Stimulated activated naive B cell treated with anti-CD40 and anti-IgM and Interleukin-4, amounts not matched to agents 10 μg/mL and 1 μg/mL and 100 μg/mL, for 72 hours (primary cell): ENCODE data around the gene IFI27.

Experiments used
- ATAC-seq, 2 donors: fragments of 150-1000 bp; cut with Tn5 transposase; replicated peaks; 2 replicates each; pipeline ENCODE4 v1.10.0; 2021; ENCODE audit warnings: moderate library complexity in 1 of 2
- DNase-seq: peaks from one replicate; pipeline ENCODE4 v3.0.0; 2021
- H3K27ac Mint-ChIP-seq: one replicate; pipeline ENCODE4 v1.8.0; 2022; ENCODE audit warnings: mild to moderate bottlenecking, mixed read lengths
- H3K27me3 Mint-ChIP-seq, 2 donors: one replicate each; pipeline ENCODE4 v1.8.0; 2022; ENCODE audit warnings: mixed read lengths in 2 of 2
- H3K36me3 Mint-ChIP-seq, 2 donors: one replicate each; pipeline ENCODE4 v1.8.0; 2022; ENCODE audit warnings: mixed read lengths in 2 of 2, mild to moderate bottlenecking in 1 of 2
- H3K4me1 Mint-ChIP-seq, 2 donors: one replicate each; pipeline ENCODE4 v1.8.0; 2022; ENCODE audit warnings: mixed read lengths in 2 of 2, mild to moderate bottlenecking in 1 of 2
- H3K4me3 Mint-ChIP-seq, 2 donors: one replicate each; pipeline ENCODE4 v1.8.0; 2022; ENCODE audit warnings: mild to moderate bottlenecking in 2 of 2, mixed read lengths in 2 of 2, moderate library complexity in 1 of 2
- H3K9me3 Mint-ChIP-seq, 2 donors: one replicate each; pipeline ENCODE4 v1.8.0; 2022; ENCODE audit warnings: mixed read lengths in 2 of 2, mild to moderate bottlenecking in 1 of 2

Gene IFI27

DNA sequence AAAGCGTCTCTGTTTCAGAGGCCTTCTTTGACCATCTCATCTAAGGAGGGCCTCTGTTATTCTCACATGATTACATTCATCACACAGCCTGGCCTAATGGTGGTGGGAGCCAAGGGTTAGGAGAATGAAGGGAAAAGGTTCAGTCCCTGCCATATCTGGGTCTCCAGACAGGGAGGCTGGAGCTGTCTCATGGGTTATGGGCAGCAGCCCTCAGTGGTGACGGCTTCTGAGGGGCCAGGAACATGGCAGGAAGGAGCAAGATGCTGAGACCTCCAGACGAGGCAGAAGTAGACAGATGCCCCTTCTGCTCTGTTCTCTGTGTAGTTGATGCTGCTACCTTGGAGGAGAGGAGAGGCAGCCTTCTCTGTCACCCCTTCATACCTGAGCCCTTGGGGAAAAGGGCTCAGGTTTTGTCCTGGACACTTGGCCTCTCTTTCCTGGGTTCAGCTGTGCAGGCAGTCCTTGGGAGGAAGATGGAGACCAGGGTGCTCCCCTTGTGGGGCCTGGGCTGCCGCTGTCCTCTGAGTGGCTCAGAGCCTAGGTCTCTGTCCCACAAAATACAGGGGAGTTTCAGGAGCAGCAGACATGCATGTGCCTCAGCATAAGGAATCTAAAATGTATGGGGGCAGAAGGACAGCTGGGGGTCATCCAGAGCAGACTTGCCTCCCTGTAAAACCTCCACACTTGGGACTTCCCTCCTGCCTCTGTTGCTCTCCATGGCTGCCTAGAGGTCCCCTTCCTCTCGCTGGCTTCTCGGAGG, 15.3 kb downstream of the IFI27 start:
- peaks cover 5% of the 10 kb centered on the region in 2 donors for H3K9me3 Mint-ChIP-seq
- peaks cover 17 to 20% of the 10 kb centered on the region in 2 donors for H3K36me3 Mint-ChIP-seq
- no peak for DNase-seq
- H3K27ac Mint-ChIP-seq = peak overlapping the region; percentile 14
- ATAC-seq = no peak
- H3K27me3 Mint-ChIP-seq = peaks cover 6 to 18% of the 10 kb centered on the region in 2 donors
- H3K4me1 Mint-ChIP-seq = peaks cover 12 to 27% of the 10 kb centered on the region in 2 donors
- H3K4me3 Mint-ChIP-seq = no peak overlapping the region

GRCh38 chr14:94126419-94126677, 15.8 kb downstream of the IFI27 start:
- Mint-ChIP-seq H3K36me3 (peaks cover 16 to 18% of the 10 kb centered on the region in 2 donors), H3K27ac (no peak overlapping the region), H3K4me1 (peaks cover 12 to 27% of the 10 kb centered on the region in 2 donors), H3K27me3 (peaks cover under 1 to 14% of the 10 kb centered on the region in 2 donors), H3K9me3 (peaks cover 3% of the 10 kb centered on the region in 2 donors), H3K4me3 (no peak overlapping the region)
- DNase-seq (no peak), ATAC-seq (no peak)

- Mint-ChIP-seq H3K4me1 (peaks cover 12 to 27% of the 10 kb centered on the region in 2 donors), H3K4me3 (no peak overlapping the region), H3K9me3 (peaks cover 3% of the 10 kb centered on the region in 2 donors), H3K27ac (no peak overlapping the region), H3K36me3 (peaks cover 16 to 18% of the 10 kb centered on the region in 2 donors), H3K27me3 (peaks cover 0 to 9% of the 10 kb centered on the region in 2 donors)
- no peak for DNase-seq
- ATAC-seq = no peak
These were observed 16.3 kb downstream of the IFI27 start for GRCh38 chr14:94126800-94127199.

DNA sequence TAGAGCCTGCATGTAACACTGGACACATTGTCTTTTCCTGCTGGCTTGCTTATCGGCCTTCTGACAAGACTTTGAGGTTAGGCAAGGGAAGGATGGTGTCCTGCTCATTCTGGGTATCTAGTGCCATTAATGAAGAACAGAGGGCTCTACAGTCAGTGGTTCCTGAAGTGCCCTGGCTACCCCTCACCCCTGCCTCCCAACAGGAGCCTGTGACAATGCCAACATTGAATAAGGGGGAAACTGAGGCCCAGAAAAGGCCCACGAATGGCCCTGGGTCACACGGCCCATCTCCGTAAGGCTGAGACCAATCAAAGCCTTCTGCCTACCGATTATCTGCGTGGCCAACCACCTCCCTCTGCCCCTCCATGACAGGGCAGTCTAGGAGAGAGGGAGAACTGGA, 16.8 kb downstream of the IFI27 start:
- peaks cover 14 to 17% of the 10 kb centered on the region in 2 donors for H3K36me3 Mint-ChIP-seq
- no peak for DNase-seq
- H3K27me3 Mint-ChIP-seq = peaks cover 0 to 4% of the 10 kb centered on the region in 2 donors
- H3K4me3 Mint-ChIP-seq = no peak overlapping the region
- peaks cover 12 to 27% of the 10 kb centered on the region in 2 donors for H3K4me1 Mint-ChIP-seq
- peaks cover 3% of the 10 kb centered on the region in 2 donors for H3K9me3 Mint-ChIP-seq
- no peak for ATAC-seq
- H3K27ac Mint-ChIP-seq = no peak overlapping the region

DNA sequence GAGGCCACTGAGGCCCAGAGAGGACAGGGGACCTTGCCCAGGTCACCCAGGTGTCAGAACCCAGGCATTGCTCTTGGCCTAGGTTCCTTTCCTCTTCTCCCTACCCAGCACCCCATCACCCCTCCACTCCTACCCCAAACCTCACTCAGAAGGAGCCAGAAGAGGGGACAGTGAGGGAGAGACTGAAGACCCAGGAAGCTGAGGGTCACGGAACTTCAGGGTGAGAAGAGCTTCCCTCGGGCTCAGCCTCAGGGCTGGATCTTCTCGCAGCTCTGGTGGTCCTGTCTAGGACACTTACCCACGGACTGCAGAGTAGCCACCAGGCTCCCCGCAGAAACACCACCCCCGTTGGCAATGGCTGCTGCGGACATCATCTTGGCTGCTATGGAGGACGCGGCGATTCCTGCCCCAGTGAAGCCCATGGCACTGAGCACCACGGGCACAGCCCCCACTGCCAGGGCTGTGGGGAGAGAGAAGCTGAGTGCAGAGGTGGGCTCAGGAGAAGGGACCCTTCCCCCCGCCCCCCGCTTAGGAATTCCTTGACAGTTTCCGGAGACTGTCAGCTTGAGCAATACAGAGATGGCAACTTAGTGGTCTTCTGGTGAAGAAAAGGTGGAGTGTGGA, 17.8 kb downstream of the IFI27 start:
- Mint-ChIP-seq H3K4me3 (peak overlapping the region; percentile 89 to 96), H3K27me3 (no peaks in the 10 kb centered on the region), H3K36me3 (peaks cover 11% of the 10 kb centered on the region in 2 donors), H3K27ac (peak overlapping the region; percentile 75), H3K4me1 (peaks cover 12 to 27% of the 10 kb centered on the region in 2 donors), H3K9me3 (no peaks in the 10 kb centered on the region)
- ATAC-seq = no peak
- DNase-seq = no peak

- Mint-ChIP-seq H3K27me3 (no peaks in the 10 kb centered on the region), H3K9me3 (no peaks in the 10 kb centered on the region), H3K4me3 (peak within 1 kb of the TSS; percentile 89 to 96), H3K27ac (peak within 1 kb of the TSS; percentile 75), H3K4me1 (peaks cover 12 to 27% of the 10 kb centered on the region in 2 donors), H3K36me3 (peaks cover 10 to 11% of the 10 kb centered on the region in 2 donors)
- peak; percentile 58 for DNase-seq
- ATAC-seq = peak; percentile 97
These were observed 18.7 kb downstream of the IFI27 start, which contains the start of gene IFI27L2 for GRCh38 chr14:94129111-94129757. IFI27L2 (minus strand) TSS chr14:94129604; CDS start chr14:94129564, 40 bp downstream.

DNA sequence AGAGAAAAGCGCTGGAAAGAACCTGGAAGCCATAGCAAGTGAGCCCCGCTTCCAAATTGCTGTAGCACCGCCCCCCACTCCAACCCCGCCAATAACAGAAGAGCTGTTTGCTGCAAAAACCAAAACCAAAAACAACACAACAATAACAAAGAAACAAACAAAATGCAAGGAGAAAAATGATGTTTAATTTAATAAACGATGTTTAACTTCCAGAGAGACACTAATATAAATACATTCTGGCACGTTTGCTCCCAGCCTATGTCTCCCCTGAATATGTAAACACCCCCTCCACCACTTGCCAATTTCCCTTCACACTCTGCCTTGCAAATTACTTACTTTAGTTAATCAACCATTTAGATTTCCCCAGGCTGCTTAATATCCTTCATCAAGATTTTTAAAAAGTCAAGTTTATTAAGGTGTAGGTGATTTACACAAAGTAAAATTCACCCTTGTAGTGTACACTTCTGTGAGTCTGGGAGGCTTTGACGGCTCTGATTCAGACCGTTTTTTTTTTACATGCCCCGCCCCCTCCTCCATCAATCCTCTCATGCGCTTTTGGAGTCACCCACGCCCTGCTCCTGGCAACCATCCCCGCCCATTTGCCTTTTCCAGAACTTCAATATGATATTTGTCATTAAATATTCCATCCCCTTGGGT, 19.4 kb downstream of the IFI27 start:
- H3K4me3 Mint-ChIP-seq = peak overlapping the region; percentile 89 to 96
- H3K27me3 Mint-ChIP-seq = peaks cover 0 to under 1% of the 10 kb centered on the region in 2 donors
- DNase-seq (no peak), ATAC-seq (peak in 1 of 2 donors; percentile 28)
- H3K36me3 Mint-ChIP-seq = peaks cover 11% of the 10 kb centered on the region in 2 donors
- H3K4me1 Mint-ChIP-seq = peaks cover 12 to 26% of the 10 kb centered on the region in 2 donors
- H3K9me3 Mint-ChIP-seq = peaks cover 0 to under 1% of the 10 kb centered on the region in 2 donors
- H3K27ac Mint-ChIP-seq = peak overlapping the region; percentile 60

DNA sequence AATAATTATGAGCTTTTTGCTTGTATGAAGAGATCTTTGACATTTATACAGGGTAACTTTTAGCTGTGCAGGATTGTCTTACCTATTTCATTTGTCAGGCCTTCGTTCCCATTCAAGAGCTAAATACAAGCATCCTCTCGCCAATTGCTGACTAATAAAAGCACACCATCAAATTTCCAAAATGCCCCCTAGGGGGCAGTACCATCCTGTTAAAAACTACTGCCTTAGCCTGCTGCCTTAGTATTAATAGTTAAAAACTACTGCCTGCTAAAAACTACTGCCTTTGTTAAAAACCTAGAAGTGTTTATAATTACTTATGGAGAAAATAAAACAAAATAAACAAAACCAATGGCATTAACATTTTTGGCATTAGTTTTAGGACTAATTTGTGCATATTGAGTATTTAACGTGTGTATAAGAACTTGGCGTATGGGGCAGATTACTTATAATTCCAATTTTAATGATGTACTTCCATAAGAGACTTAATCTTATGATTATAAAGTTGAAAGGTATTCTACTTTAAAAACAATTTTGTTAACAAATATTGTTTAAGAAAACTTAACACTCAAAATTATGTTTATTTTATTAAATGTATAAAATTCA, 21.9 kb downstream of the IFI27 start:
- peak; percentile 32 to 49 for ATAC-seq
- peaks cover 3 to 4% of the 10 kb centered on the region in 2 donors for H3K9me3 Mint-ChIP-seq

DNA sequence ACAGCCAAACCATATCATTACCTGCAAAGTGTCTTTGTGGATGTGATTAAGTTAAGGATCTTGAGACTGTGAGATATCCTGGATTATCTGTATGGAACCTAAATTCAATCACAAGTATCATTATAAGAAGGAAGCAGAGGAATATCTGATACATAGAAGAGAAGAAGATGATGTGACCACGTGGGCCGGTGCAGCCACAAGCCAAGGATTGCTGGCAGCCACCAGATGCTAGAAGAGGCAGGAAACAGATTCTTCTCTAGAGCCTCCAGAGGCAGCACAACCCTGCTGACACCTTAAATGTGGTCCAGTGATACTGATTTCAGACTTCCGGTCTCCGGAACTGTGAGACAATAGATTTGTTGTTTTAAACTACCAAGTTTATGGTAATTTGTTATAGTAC, 24.9 kb downstream of the IFI27 start:
- ATAC-seq = no peak
- no peak for DNase-seq
- H3K27ac Mint-ChIP-seq = no peak overlapping the region

More for the DNA sequence above, 21.9 kb downstream of the IFI27 start:
- H3K36me3 Mint-ChIP-seq = peaks cover 0 to 7% of the 10 kb centered on the region in 2 donors
- H3K27ac Mint-ChIP-seq = no peak overlapping the region
- H3K27me3 Mint-ChIP-seq = peaks cover 7 to 14% of the 10 kb centered on the region in 2 donors
- DNase-seq = peak; percentile 41
- peaks cover 12 to 25% of the 10 kb centered on the region in 2 donors for H3K4me1 Mint-ChIP-seq
- H3K4me3 Mint-ChIP-seq = no peak overlapping the region

DNA sequence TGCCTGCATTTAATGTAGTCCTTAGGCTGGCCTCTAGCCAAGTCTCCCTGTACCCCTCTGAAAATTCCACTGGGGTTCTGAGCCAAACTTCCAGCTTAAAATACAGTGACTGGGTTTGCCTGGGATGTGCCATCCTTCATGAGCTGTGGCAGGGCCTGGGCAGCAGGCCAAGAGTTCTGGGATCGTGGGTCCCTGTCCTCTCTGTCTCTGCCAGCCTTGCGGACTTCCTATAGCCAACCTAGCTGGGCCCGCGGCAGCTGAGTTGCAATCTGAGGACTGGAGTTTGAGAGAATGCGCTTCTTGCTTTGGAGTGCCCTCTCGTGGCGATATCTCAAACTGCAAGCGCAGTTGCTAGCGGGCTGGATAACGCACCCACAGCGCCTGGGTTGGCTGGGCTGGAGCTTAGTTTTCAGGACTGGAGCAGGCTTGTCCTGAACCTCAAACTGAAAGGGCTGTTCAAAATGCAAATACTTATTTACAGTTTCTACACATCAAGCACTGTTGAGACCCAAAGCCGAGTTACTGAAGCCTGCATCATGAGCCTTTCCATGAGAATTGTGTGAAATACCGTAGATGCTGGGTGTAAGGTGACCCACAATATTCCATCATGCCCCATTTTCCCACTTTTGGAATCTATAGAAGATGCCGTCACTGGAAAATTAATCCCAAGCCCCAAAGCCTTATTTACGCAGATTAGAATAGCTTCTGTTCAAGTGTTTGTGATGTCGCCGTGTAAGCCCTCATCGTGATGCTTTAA, 26.2 kb downstream of the IFI27 start:
- Mint-ChIP-seq H3K4me1 (peaks cover 0 to 4% of the 10 kb centered on the region in 2 donors), H3K36me3 (peaks cover 0 to 7% of the 10 kb centered on the region in 2 donors), H3K9me3 (peaks cover 3 to 4% of the 10 kb centered on the region in 2 donors), H3K27ac (no peak overlapping the region), H3K4me3 (no peak overlapping the region), H3K27me3 (peaks cover 11 to 20% of the 10 kb centered on the region in 2 donors)
- ATAC-seq (peak; percentile 91 to 94), DNase-seq (peak; percentile 66)

More for the DNA sequence above, 24.9 kb downstream of the IFI27 start:
- peaks cover 0 to 4% of the 10 kb centered on the region in 2 donors for H3K4me1 Mint-ChIP-seq
- peaks cover 0 to 7% of the 10 kb centered on the region in 2 donors for H3K36me3 Mint-ChIP-seq
- H3K27me3 Mint-ChIP-seq = peaks cover 11 to 20% of the 10 kb centered on the region in 2 donors
- H3K9me3 Mint-ChIP-seq = peaks cover 3 to 4% of the 10 kb centered on the region in 2 donors
- no peak overlapping the region for H3K4me3 Mint-ChIP-seq

GRCh38 chr14:94138251-94138650, 27.7 kb downstream of the IFI27 start:
- Mint-ChIP-seq H3K9me3 (peaks cover 3 to 4% of the 10 kb centered on the region in 2 donors), H3K4me1 (peaks cover 0 to 4% of the 10 kb centered on the region in 2 donors), H3K36me3 (peaks cover 0 to 7% of the 10 kb centered on the region in 2 donors)

GRCh38 chr14:94139006-94139405, 28.5 kb downstream of the IFI27 start:
- peaks cover 0 to 4% of the 10 kb centered on the region in 2 donors for H3K4me1 Mint-ChIP-seq
- DNase-seq = no peak
- peaks cover 3 to 4% of the 10 kb centered on the region in 2 donors for H3K9me3 Mint-ChIP-seq
- no peak for ATAC-seq
- H3K36me3 Mint-ChIP-seq = peaks cover 0 to 7% of the 10 kb centered on the region in 2 donors
- peaks cover 11 to 20% of the 10 kb centered on the region in 2 donors for H3K27me3 Mint-ChIP-seq
- no peak overlapping the region for H3K4me3 Mint-ChIP-seq
- no peak overlapping the region for H3K27ac Mint-ChIP-seq

More at GRCh38 chr14:94138251-94138650, 27.7 kb downstream of the IFI27 start:
- ATAC-seq = no peak
- H3K27ac Mint-ChIP-seq = no peak overlapping the region
- no peak for DNase-seq
- H3K27me3 Mint-ChIP-seq = peaks cover 11 to 20% of the 10 kb centered on the region in 2 donors
- no peak overlapping the region for H3K4me3 Mint-ChIP-seq

- no peak overlapping the region for H3K4me3 Mint-ChIP-seq
- H3K27ac Mint-ChIP-seq = no peak overlapping the region
- H3K36me3 Mint-ChIP-seq = peaks cover 0 to 7% of the 10 kb centered on the region in 2 donors
- peaks cover 3 to 4% of the 10 kb centered on the region in 2 donors for H3K9me3 Mint-ChIP-seq
- no peak for DNase-seq
- ATAC-seq = no peak
- H3K4me1 Mint-ChIP-seq = peaks cover 0 to 4% of the 10 kb centered on the region in 2 donors
- H3K27me3 Mint-ChIP-seq = peaks cover 12 to 20% of the 10 kb centered on the region in 2 donors
These were observed 28.9 kb downstream of the IFI27 start for GRCh38 chr14:94139421-94139820.
